ENCODE measurements around the gene SPATA31D1.

Gene SPATA31D1

GRCh38 chr9:82038897-82039296, 50.3 kb downstream of the SPATA31D1 start:
- H3K9me3 Mint-ChIP-seq = no peaks in the 10 kb centered on the region
- DNase-seq (no peak), ATAC-seq (no peak)
- no peaks in the 10 kb centered on the region for H3K27me3 Mint-ChIP-seq
- H3K4me3 Mint-ChIP-seq = no peak overlapping the region
- H3K27ac Mint-ChIP-seq = no peak overlapping the region
- no peaks in the 10 kb centered on the region for H3K4me1 Mint-ChIP-seq
- H3K36me3 Mint-ChIP-seq (ENCODE audit: low read depth) = no peaks in the 10 kb centered on the region
